Keratinocyte (primary cell): Measurements from ENCODE around the gene TWSG1. TPM values are rescaled to one million over a fixed set of nuclear protein-coding genes. Genes with fewer than 3 reads are reported as not detected.

Experiments used
- DNase-seq: peaks from one replicate; pipeline ENCODE4 v3.0.0-alpha.2; 2011; ENCODE audit warnings: low read depth, missing footprints, low spot score
- FAIRE-seq: peaks from 2 replicates; lab custom pipeline; 2011; peaks lifted over from hg19 to GRCh38; lab: Jason Lieb, UNC
- H2AFZ ChIP-seq: 2 replicates; pipeline ENCODE4 v1.6.0; 2012; ENCODE audit warnings: low read length, control low read depth, inconsistent platforms; ENCODE audit not compliant: control insufficient read depth
- H3K27ac ChIP-seq: 2 replicates; pipeline ENCODE4 v1.5.1; 2011; ENCODE audit warnings: low read length; ENCODE audit not compliant: control insufficient read depth, insufficient read depth
- H3K27me3 ChIP-seq: 3 replicates; pipeline ENCODE4 v1.6.0; 2011; ENCODE audit warnings: low read length; ENCODE audit not compliant: control insufficient read depth, insufficient read depth; ENCODE audit errors: extremely low read depth
- H3K36me3 ChIP-seq, 2 experiments: 2 replicates in 1 of 2; 3 replicates in 1 of 2; pipeline ENCODE4 v1.5.1; 2011; ENCODE audit warnings: low read length in 2 of 2, mild to moderate bottlenecking in 1 of 2; ENCODE audit not compliant: control insufficient read depth in 2 of 2, insufficient read depth in 2 of 2; ENCODE audit errors: extremely low read depth in 1 of 2
- H3K4me1 ChIP-seq: 3 replicates; pipeline ENCODE4 v1.5.1; 2011; ENCODE audit warnings: low read length; ENCODE audit not compliant: control insufficient read depth, insufficient read depth; ENCODE audit errors: extremely low read depth
- H3K4me2 ChIP-seq: 3 replicates; pipeline ENCODE4 v1.6.0; 2011; ENCODE audit warnings: low read depth, low read length; ENCODE audit not compliant: control insufficient read depth, insufficient read depth; ENCODE audit errors: extremely low read depth
- H3K4me3 ChIP-seq, 3 experiments: fragments of 200-600 bp in 1 of 3; sonication (generic) in 1 of 3; 2 replicates in 2 of 3; 3 replicates in 1 of 3; pipeline ENCODE4 v1.5.1; 2011 to 2016; ENCODE audit warnings: low read length in 3 of 3, mild to moderate bottlenecking in 3 of 3, control low read depth in 2 of 3, inconsistent platforms in 1 of 3, low read depth in 1 of 3, mixed read lengths in 1 of 3, mixed run types in 1 of 3, moderate library complexity in 1 of 3; ENCODE audit not compliant: control insufficient read depth in 2 of 3, insufficient read depth in 2 of 3; ENCODE audit errors: extremely low read depth in 1 of 3
- H3K79me2 ChIP-seq: 2 replicates; pipeline ENCODE4 v1.6.0; 2012; ENCODE audit warnings: low read length; ENCODE audit not compliant: control insufficient read depth, insufficient read depth
- H3K9ac ChIP-seq: 3 replicates; pipeline ENCODE4 v1.6.0; 2011; ENCODE audit warnings: low read length; ENCODE audit not compliant: control insufficient read depth, insufficient read depth; ENCODE audit errors: extremely low read depth
- H3K9me1 ChIP-seq: 3 replicates; pipeline ENCODE4 v1.6.0; 2011; ENCODE audit warnings: low read length; ENCODE audit not compliant: control insufficient read depth, insufficient read depth; ENCODE audit errors: extremely low read depth
- H3K9me3 ChIP-seq: 2 replicates; pipeline ENCODE4 v1.5.1; 2012; ENCODE audit warnings: low read depth, low read length; ENCODE audit not compliant: control insufficient read depth
- H4K20me1 ChIP-seq: 3 replicates; pipeline ENCODE4 v1.6.0; 2011; ENCODE audit warnings: low read length; ENCODE audit not compliant: control insufficient read depth, insufficient read depth; ENCODE audit errors: extremely low read depth
- EZH2 ChIP-seq: IDR thresholded peaks from one replicate; pipeline ENCODE4 v1.6.1; 2012; ENCODE audit warnings: inconsistent platforms, mild to moderate bottlenecking, low read length, moderate library complexity
- dilution Hi-C: fragments of 300-500 bp; cut with MboI; formaldehyde crosslinking; loops from one replicate; pipeline ENCODE4 v1.7.0; 2020; ENCODE audit warnings: low sequenced_read_pairs; ENCODE audit not compliant: extremely low pct_ligation_motif_present
- polyA plus RNA-seq, 5 experiments: library from polyadenylated mRNA; depleted of rRNA in 3 of 5; stranded (reverse) in 3 of 5; stranded (forward) in 1 of 5; unstranded in 1 of 5; fragments of >200 nt; gene quantifications; 1 replicate in 1 of 5; 2 replicates in 3 of 5; 3 replicates in 1 of 5; pipeline versions ENCODE4 v1.2.1 to v1.2.3, GENCODE V29; 2011 to 2012; ENCODE audit warnings: missing spikeins in 2 of 5, low read depth in 1 of 5, low replicate concordance in 1 of 5
- TF ChIP-seq, protein P1 (sequence below), 3 experiments: IDR thresholded peaks in 1 of 3; conservative IDR thresholded peaks in 1 of 3; optimal IDR thresholded peaks in 1 of 3; 2 replicates in 2 of 3; 3 replicates in 1 of 3; pipeline versions ENCODE3 to v1.5.1; 2011; ENCODE audit warnings: low read length in 3 of 3, mild to moderate bottlenecking in 3 of 3, moderate library complexity in 2 of 3, control low read depth in 1 of 3, inconsistent platforms in 1 of 3; ENCODE audit not compliant: insufficient read depth in 2 of 3; ENCODE audit errors: extremely low read depth in 1 of 3

TWSG1 gene
- polyA plus RNA-seq, 1 donor (not counting 4 experiments of a cell fraction or from before 2014, with no cell fraction given) = 46.9 TPM

- H2AFZ ChIP-seq = no peak overlapping the region
- no peak overlapping the region for H3K4me3 ChIP-seq
- H3K9me3 ChIP-seq = no peaks in the 10 kb centered on the region
- TF ChIP-seq, protein P1, sequence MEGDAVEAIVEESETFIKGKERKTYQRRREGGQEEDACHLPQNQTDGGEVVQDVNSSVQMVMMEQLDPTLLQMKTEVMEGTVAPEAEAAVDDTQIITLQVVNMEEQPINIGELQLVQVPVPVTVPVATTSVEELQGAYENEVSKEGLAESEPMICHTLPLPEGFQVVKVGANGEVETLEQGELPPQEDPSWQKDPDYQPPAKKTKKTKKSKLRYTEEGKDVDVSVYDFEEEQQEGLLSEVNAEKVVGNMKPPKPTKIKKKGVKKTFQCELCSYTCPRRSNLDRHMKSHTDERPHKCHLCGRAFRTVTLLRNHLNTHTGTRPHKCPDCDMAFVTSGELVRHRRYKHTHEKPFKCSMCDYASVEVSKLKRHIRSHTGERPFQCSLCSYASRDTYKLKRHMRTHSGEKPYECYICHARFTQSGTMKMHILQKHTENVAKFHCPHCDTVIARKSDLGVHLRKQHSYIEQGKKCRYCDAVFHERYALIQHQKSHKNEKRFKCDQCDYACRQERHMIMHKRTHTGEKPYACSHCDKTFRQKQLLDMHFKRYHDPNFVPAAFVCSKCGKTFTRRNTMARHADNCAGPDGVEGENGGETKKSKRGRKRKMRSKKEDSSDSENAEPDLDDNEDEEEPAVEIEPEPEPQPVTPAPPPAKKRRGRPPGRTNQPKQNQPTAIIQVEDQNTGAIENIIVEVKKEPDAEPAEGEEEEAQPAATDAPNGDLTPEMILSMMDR (optimal IDR thresholded peaks at IDR 0.05 in 1 of 3, IDR thresholded peaks at IDR 0.05 in 1 of 3, conservative IDR thresholded peaks at IDR 0.05 in 1 of 3; ENCODE audit: extremely low read depth in 1 of 3, insufficient read depth in 2 of 3, low read length in 3 of 3) = no peak
- no peak for TF ChIP-seq EZH2
- DNase-seq = no peak
- H3K36me3 ChIP-seq = no peaks in the 10 kb centered on the region
- no peak overlapping the region for H3K4me2 ChIP-seq
- no peaks in the 10 kb centered on the region for H3K4me1 ChIP-seq
- H3K27ac ChIP-seq = no peak overlapping the region
- no peaks in the 10 kb centered on the region for H3K27me3 ChIP-seq
- no peaks in the 10 kb centered on the region for H4K20me1 ChIP-seq
- dilution Hi-C loops = no loop called here
- no peak overlapping the region for H3K9ac ChIP-seq
- H3K79me2 ChIP-seq = no peaks in the 10 kb centered on the region
- H3K9me1 ChIP-seq = no peaks in the 10 kb centered on the region
- FAIRE-seq = no peak
Observed at GRCh38 chr18:9380101-9380500, 45.5 kb downstream of the TWSG1 start.

- H2AFZ ChIP-seq = no peak overlapping the region
- no peaks in the 10 kb centered on the region for H3K27me3 ChIP-seq
- H3K27ac ChIP-seq = no peak overlapping the region
- FAIRE-seq (no peak), DNase-seq (no peak)
- H3K9ac ChIP-seq = no peak overlapping the region
- no peaks in the 10 kb centered on the region for H3K9me1 ChIP-seq
- H3K36me3 ChIP-seq = no peaks in the 10 kb centered on the region
- no peak for TF ChIP-seq EZH2
- TF ChIP-seq, protein P1 (optimal IDR thresholded peaks at IDR 0.05 in 1 of 3, IDR thresholded peaks at IDR 0.05 in 1 of 3, conservative IDR thresholded peaks at IDR 0.05 in 1 of 3; ENCODE audit: extremely low read depth in 1 of 3, insufficient read depth in 2 of 3, low read length in 3 of 3) = no peak
- no peak overlapping the region for H3K4me2 ChIP-seq
- no peak overlapping the region for H3K4me3 ChIP-seq
- no peaks in the 10 kb centered on the region for H3K79me2 ChIP-seq
- no peaks in the 10 kb centered on the region for H4K20me1 ChIP-seq
- H3K9me3 ChIP-seq = no peaks in the 10 kb centered on the region
- dilution Hi-C loops = no loop called here
- H3K4me1 ChIP-seq = no peaks in the 10 kb centered on the region
Observed at GRCh38 chr18:9380621-9381395, 46.2 kb downstream of the TWSG1 start.
